ENCODE data around the gene GFI1. TPM values are rescaled to one million over a fixed set of nuclear protein-coding genes. Genes with fewer than 3 reads are reported as not detected.

GFI1 gene
- total and polyA plus RNA-seq, 2 experiments from 2014 or later: 0.21 TPM; not detected in 1

- Mint-ChIP-seq H3K27ac (no peak overlapping the region), H3K4me3 (peak overlapping the region; percentile 75), H3K9me3 (peaks cover 12% of the 10 kb centered on the region), H3K27me3 (ENCODE audit: insufficient read depth, low read depth, poor library complexity) (peaks cover 97% of the 10 kb centered on the region), H3K36me3 (ENCODE audit: low read depth) (peaks cover 6% of the 10 kb centered on the region; the same call in 2 of the 3 replicates), H3K4me1 (peaks cover 33% of the 10 kb centered on the region)
- peak overlapping the region; percentile 97 for H2AFZ ChIP-seq
- H3K27me3 ChIP-seq (ENCODE audit: insufficient read depth): peaks cover 100% of the 10 kb centered on the region
- H3K4me2 ChIP-seq: peak overlapping the region; percentile 97
- H3K27ac ChIP-seq (ENCODE audit: low read depth): no peak overlapping the region
- H4K20me1 ChIP-seq (replicated peaks; ENCODE audit: insufficient read depth): peaks cover 3% of the 10 kb centered on the region
- no peaks in the 10 kb centered on the region for H3K79me2 ChIP-seq (replicated peaks; ENCODE audit: insufficient read depth)
- peak overlapping the region; percentile 75 for H3K4me3 ChIP-seq
- no peaks in the 10 kb centered on the region for H3K36me3 ChIP-seq (ENCODE audit: insufficient read depth)
- TF ChIP-seq STAT1 (IDR thresholded peaks at IDR 0.05; ENCODE audit: unreplicated experiment) (no peak), CTCF (conservative IDR thresholded peaks at IDR 0.05; ENCODE audit: low read depth in 2 of 2) (0 out of 4 replicates have a peak, but pooled peaks of 1 of the 2 experiments have one; percentile 12), ETS1 (IDR thresholded peaks at IDR 0.05) (no peak), ZNF462 (CRISPR knock-in tag; IDR thresholded peaks at IDR 0.05) (no peak), EZH2phosphoT487 (IDR thresholded peaks at IDR 0.05; ENCODE audit: unreplicated experiment) (no peak), EZH2 (IDR thresholded peaks at IDR 0.05; ENCODE audit: low read depth, unreplicated experiment) (peak; percentile 96), ZNF114 (CRISPR knock-in tag; IDR thresholded peaks at IDR 0.05) (no peak)
- peaks cover 15% of the 10 kb centered on the region for H3K4me1 ChIP-seq (ENCODE audit: insufficient read depth)
- DNase-seq (ENCODE audit: low spot score): peak; percentile 64
- peak; percentile 3 for ATAC-seq
- no peaks in the 10 kb centered on the region for H3K9me2 ChIP-seq (ENCODE audit: insufficient read depth)
- H3F3A ChIP-seq (replicated peaks; ENCODE audit: low read depth): peaks cover 13% of the 10 kb centered on the region; the same call in 1 of the 2 replicates
Measured at GRCh38 chr1:92484472-92485380, 2.0 kb downstream of the GFI1 start.
